Mucosa of descending colon (tissue), 3 donors: ENCODE data around the gene RBM27. TPM values are rescaled to one million over a fixed set of nuclear protein-coding genes. Genes with fewer than 3 reads are reported as not detected.

Source experiments
- ATAC-seq: fragments of 200-7000 bp; cut with Tn5 transposase; one replicate; pipeline ENCODE4 v1.9.1; 2020; ENCODE audit warnings: mild to moderate bottlenecking, moderate library complexity
- DNase-seq, 3 donors: peaks; one replicate each; pipeline ENCODE4 v3.0.0-alpha.2; 2020
- H3K36me3 ChIP-seq: fragments of 200-600 bp; one replicate; pipeline ENCODE4 v1.8.0; 2021; ENCODE audit warnings: low read depth, mild to moderate bottlenecking
- H3K4me1 ChIP-seq: fragments of 200-600 bp; one replicate; pipeline ENCODE4 v1.8.0; 2021; ENCODE audit warnings: low read depth, mild to moderate bottlenecking
- H3K4me3 ChIP-seq: fragments of 200-600 bp; one replicate; pipeline ENCODE4 v1.8.0; 2021; ENCODE audit warnings: mild to moderate bottlenecking
- H3K9me3 ChIP-seq: fragments of 200-600 bp; one replicate; pipeline ENCODE4 v1.8.0; 2021; ENCODE audit warnings: mild to moderate bottlenecking
- intact Hi-C, 2 donors: fragments of 100-400 bp; cut with DNase I in 1 of 2; cut with micrococcal nuclease in 1 of 2; formaldehyde crosslinking; loops; one replicate each; pipeline versions ENCODE4 v1.11.0 to v1.11.1; 2022; cut with DNase I, micrococcal nuclease
- total RNA-seq, 3 donors: library from RNA; stranded (reverse); fragmentation: NEBNext Ultra II Directional in 2 of 3; extraction: Animal tissue kit (Norgen Biotek cat#: 25700) in 2 of 3; gene quantifications; one replicate each; pipeline versions ENCODE4 v1.2.1 to v1.2.4, GENCODE V29; 2021 to 2023
- TF ChIP-seq, protein P1 (sequence below): fragments of 200-600 bp; IDR thresholded peaks from one replicate; pipeline ENCODE4 v1.8.0; 2022; ENCODE audit warnings: antibody characterized with exemption, mild to moderate bottlenecking
- donor health status: DM: no; HTN: no; CAD: no; lungs with moderate emphysema.
- donor health status: DM: no; HTN: no; CAD: no.
- donor health status: DM: no; HTN: yes; CAD: no.

Gene RBM27
- total RNA-seq, 3 donors from 2014 or later, result 14.2 to 18.9 (median 16.1) TPM

DNA sequence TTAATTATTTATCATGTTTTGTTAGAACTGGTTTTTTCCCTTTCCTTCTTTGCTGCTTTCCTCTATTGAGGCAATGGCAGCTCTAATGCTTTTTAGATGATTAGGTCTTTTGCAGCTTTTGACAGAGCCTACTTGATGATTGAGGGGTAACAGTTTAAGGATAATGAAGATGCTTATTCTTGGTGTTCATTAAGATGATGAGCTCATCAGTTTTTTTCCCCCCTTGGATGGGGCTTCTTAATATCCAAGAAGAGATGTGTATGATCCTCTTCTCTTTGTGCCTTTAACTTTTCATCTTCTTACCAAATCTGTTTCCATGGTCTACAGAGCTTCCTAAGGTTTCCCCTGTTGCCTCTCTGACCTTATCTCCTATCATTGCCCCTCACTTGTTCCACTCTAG is 15.8 kb downstream of the RBM27 start:
- Histone ChIP-seq H3K4me1 (no peaks in the 10 kb centered on the region), H3K4me3 (no peak overlapping the region), H3K9me3 (no peaks in the 10 kb centered on the region), H3K36me3 (no peaks in the 10 kb centered on the region)
- ATAC-seq, result no peak
- TF ChIP-seq, protein P1, sequence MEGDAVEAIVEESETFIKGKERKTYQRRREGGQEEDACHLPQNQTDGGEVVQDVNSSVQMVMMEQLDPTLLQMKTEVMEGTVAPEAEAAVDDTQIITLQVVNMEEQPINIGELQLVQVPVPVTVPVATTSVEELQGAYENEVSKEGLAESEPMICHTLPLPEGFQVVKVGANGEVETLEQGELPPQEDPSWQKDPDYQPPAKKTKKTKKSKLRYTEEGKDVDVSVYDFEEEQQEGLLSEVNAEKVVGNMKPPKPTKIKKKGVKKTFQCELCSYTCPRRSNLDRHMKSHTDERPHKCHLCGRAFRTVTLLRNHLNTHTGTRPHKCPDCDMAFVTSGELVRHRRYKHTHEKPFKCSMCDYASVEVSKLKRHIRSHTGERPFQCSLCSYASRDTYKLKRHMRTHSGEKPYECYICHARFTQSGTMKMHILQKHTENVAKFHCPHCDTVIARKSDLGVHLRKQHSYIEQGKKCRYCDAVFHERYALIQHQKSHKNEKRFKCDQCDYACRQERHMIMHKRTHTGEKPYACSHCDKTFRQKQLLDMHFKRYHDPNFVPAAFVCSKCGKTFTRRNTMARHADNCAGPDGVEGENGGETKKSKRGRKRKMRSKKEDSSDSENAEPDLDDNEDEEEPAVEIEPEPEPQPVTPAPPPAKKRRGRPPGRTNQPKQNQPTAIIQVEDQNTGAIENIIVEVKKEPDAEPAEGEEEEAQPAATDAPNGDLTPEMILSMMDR, result no peak
- intact Hi-C loops, result no loop called here
- DNase-seq, result no peak

DNA sequence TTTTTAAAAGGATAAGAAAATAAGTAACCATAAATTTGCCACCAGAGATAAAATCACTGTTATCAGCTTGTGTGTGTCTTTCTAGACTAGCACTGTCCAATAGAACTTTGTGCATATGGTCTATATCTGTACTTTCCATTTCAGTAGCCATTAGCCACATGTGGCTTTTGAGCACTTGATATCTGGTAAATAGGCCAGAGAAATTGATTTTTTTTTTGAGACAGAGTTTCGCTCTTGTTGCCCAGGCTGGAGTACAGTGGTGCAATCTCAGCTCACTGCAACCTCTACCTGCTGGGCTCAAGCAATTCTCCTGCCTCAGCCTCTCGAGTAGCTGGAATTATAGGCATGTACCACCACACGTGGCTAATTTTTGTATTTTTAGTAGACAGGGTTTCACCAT is 17.8 kb downstream of the RBM27 start:
- intact Hi-C loops, result no loop called here
- H3K4me1 ChIP-seq, result no peaks in the 10 kb centered on the region
- H3K36me3 ChIP-seq, result no peaks in the 10 kb centered on the region
- H3K9me3 ChIP-seq, result no peaks in the 10 kb centered on the region
- DNase-seq, result no peak
- TF ChIP-seq, protein P1, result no peak
- ATAC-seq, result no peak
- H3K4me3 ChIP-seq, result no peak overlapping the region

DNA sequence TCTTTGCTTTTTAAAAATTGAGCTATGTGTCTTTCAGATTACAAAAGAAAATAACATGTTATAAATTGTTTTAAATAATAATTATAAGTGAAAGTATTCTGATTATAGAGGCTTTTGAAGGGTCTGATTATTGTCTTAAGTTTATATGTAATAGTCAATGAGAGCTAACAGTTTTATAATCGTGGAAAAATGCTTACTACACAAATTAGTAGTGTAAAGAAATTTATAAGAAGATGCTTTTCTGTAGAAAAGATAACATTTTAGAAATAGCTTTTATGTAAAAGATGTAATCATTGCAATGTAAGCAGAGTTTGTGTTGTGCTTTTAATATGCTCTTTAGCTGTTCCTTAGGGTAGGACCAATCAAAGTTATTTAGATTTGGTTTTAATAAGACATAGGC is 18.6 kb downstream of the RBM27 start:
- no peaks in the 10 kb centered on the region for H3K9me3 ChIP-seq
- TF ChIP-seq, protein P1, result no peak
- ATAC-seq (no peak), DNase-seq (no peak)
- no peak overlapping the region for H3K4me3 ChIP-seq
- no peaks in the 10 kb centered on the region for H3K36me3 ChIP-seq
- H3K4me1 ChIP-seq, result no peaks in the 10 kb centered on the region
- intact Hi-C loops, result no loop called here

DNA sequence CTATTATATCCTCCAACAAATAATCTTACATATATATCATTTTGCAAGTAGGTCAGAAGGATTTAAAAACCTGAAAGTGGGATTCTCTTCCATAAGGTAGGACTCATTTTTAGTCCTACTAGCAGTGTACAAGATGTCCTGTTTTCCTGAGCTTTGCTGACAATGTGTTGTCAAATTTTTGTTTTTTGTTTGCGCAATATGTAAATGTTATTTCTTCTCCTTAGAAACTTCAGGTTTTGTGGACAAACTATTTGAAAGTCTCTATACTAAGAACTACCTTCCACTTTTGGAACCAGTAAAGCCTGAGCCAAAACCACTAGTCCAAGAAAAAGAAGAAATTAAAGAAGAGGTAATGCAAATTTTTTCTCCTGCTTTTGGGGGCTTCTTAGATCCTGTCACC is 19.8 kb downstream of the RBM27 start:
- no peak for ATAC-seq
- Histone ChIP-seq H3K4me1 (no peaks in the 10 kb centered on the region), H3K9me3 (no peaks in the 10 kb centered on the region), H3K4me3 (no peak overlapping the region), H3K36me3 (no peaks in the 10 kb centered on the region)
- intact Hi-C loops, result no loop called here
- DNase-seq, result no peak
- TF ChIP-seq, protein P1, result no peak

DNA sequence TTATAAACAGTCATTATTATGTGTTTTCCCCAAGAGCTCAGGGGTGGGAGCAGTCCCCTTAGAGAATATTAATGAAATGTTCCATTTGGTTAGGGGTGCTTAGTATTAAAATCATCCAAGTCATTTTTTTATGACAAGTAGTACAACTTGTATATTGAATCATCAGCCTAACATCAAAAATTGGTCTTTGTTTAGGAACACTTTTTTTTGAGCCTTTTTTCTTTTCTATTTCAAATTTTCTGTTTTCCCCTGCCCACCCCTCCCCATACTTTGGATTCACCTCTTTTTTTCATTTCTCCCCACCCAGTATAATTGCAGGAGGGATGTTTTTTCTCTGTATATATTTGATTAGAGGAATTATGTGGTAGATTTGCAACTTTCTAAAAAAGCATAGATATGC is 25.8 kb downstream of the RBM27 start:
- no peak for ATAC-seq
- Histone ChIP-seq H3K36me3 (no peaks in the 10 kb centered on the region), H3K4me1 (no peaks in the 10 kb centered on the region), H3K9me3 (no peaks in the 10 kb centered on the region), H3K4me3 (no peak overlapping the region)
- TF ChIP-seq, protein P1, result no peak
- intact Hi-C loops, result no loop called here
- DNase-seq, result no peak

DNA sequence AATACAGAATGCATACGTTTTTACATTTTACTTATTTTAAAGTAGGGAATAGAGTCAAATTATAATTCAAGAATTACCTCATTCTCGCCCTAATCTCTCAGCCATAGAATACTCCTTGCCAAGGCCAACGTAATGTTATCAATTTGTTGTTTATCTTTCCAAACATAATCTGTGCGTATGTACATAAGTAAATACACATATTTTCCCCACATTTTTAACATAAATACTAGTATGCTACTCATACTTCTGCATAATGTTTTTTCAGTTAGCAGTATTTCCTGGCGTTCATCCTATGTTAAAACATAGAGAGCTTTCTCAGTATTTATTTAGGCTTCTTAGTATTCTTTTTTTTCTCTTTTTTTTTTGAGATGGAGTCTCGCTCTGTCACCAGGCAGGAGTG is 28.8 kb downstream of the RBM27 start:
- TF ChIP-seq, protein P1, result no peak
- intact Hi-C loops, result no loop called here
- no peak for DNase-seq
- Histone ChIP-seq H3K4me3 (no peak overlapping the region), H3K4me1 (no peaks in the 10 kb centered on the region), H3K36me3 (no peaks in the 10 kb centered on the region), H3K9me3 (no peaks in the 10 kb centered on the region)
- no peak for ATAC-seq
